H1 (cell line): ENCODE data around the gene PHC1. TPM values are rescaled to one million over a fixed set of nuclear protein-coding genes. Genes with fewer than 3 reads are reported as not detected.

ENCODE experiments used
- CTCF ChIA-PET: fragments of 300-600 bp; sonication (Branson Sonifier 250); formaldehyde crosslinking; loops from one replicate; lab custom pipeline; 2021; ENCODE audit not compliant: partially characterized antibody; lab: Charles Lee
- POLR2A ChIA-PET: fragments of 300-600 bp; sonication (Branson Sonifier 250); formaldehyde crosslinking; loops from one replicate; lab custom pipeline; 2021; ENCODE audit warnings: inconsistent platforms; ENCODE audit not compliant: partially characterized antibody; lab: Charles Lee
- DNase-seq, 2 experiments: peaks; one replicate each; pipeline versions ENCODE4 v3.0.0 to v3.0.0-alpha.2; 2010 to 2022; ENCODE audit warnings: low spot score in 2 of 2, low read depth in 1 of 2, mixed read lengths in 1 of 2
- FAIRE-seq: peaks from 2 replicates; lab custom pipeline; 2011; peaks lifted over from hg19 to GRCh38; lab: Jason Lieb, UNC
- H2AFZ ChIP-seq: 2 replicates; pipeline ENCODE4 v1.8.1; 2012; ENCODE audit warnings: low read length, inconsistent platforms
- H2AK5ac ChIP-seq: 2 replicates; pipeline ENCODE4 v1.6.1; 2013; ENCODE audit warnings: low read depth, low read length
- H2BK120ac ChIP-seq: replicated peaks from 2 replicates; pipeline ENCODE3; 2013; ENCODE audit warnings: low read depth, low read length, inconsistent platforms
- H2BK12ac ChIP-seq: 2 replicates; pipeline ENCODE4 v1.6.1; 2013; ENCODE audit warnings: low read depth, low read length
- H2BK15ac ChIP-seq: 2 replicates; pipeline ENCODE4 v1.6.1; 2013; ENCODE audit warnings: low read length
- H2BK20ac ChIP-seq: 2 replicates; pipeline ENCODE4 v1.6.1; 2013; ENCODE audit warnings: low read length
- H2BK5ac ChIP-seq: 2 replicates; pipeline ENCODE4 v1.6.1; 2013; ENCODE audit warnings: low read depth, low read length
- H3K14ac ChIP-seq: 2 replicates; pipeline ENCODE4 v1.6.1; 2013; ENCODE audit warnings: inconsistent platforms; ENCODE audit not compliant: insufficient read length
- H3K18ac ChIP-seq: 2 replicates; pipeline ENCODE4 v1.6.1; 2013; ENCODE audit warnings: low read length; ENCODE audit errors: extremely low read depth
- H3K23ac ChIP-seq: 2 replicates; pipeline ENCODE4 v1.6.1; 2013; ENCODE audit warnings: inconsistent platforms; ENCODE audit not compliant: insufficient read length
- H3K23me2 ChIP-seq: 2 replicates; pipeline ENCODE4 v1.6.1; 2013; ENCODE audit warnings: low read depth, low read length
- H3K27ac ChIP-seq: 2 replicates; pipeline ENCODE4 v1.6.1; 2011; ENCODE audit warnings: low read depth, low read length, inconsistent platforms
- H3K27me3 ChIP-seq, 4 experiments: replicated peaks in 1 of 4; 1 replicate in 1 of 4; 2 replicates in 3 of 4; pipeline versions ENCODE4 v1.6.1 to v1.8.1; 2011 to 2013; ENCODE audit warnings: low read length in 3 of 4, mild to moderate bottlenecking in 3 of 4, inconsistent platforms in 2 of 4, mixed read lengths in 2 of 4, moderate library complexity in 1 of 4; ENCODE audit not compliant: control insufficient read depth in 3 of 4, insufficient read depth in 3 of 4; ENCODE audit errors: extremely low read depth in 1 of 4
- H3K36me3 ChIP-seq, 4 experiments: 2 replicates each; pipeline versions ENCODE4 v1.6.1 to v1.8.1; 2011 to 2013; ENCODE audit warnings: mild to moderate bottlenecking in 4 of 4, low read length in 3 of 4, moderate library complexity in 2 of 4, control low read depth in 1 of 4, inconsistent platforms in 1 of 4; ENCODE audit not compliant: insufficient read depth in 4 of 4, control insufficient read depth in 2 of 4
- H3K4ac ChIP-seq: replicated peaks from 2 replicates; pipeline ENCODE3; 2013; ENCODE audit warnings: low read length, low read depth, mixed read lengths, inconsistent platforms; ENCODE audit not compliant: insufficient read length
- H3K4me1 ChIP-seq, 4 experiments: replicated peaks in 1 of 4; 1 replicate in 1 of 4; 2 replicates in 3 of 4; pipeline versions ENCODE4 v1.6.1 to v1.8.1; 2011 to 2013; ENCODE audit warnings: low read length in 3 of 4, inconsistent platforms in 2 of 4, mixed read lengths in 1 of 4; ENCODE audit not compliant: insufficient read depth in 4 of 4, control insufficient read depth in 3 of 4
- H3K4me2 ChIP-seq, 2 experiments: 2 replicates each; pipeline versions ENCODE4 v1.6.1 to v1.8.1; 2011 to 2013; ENCODE audit warnings: low read depth in 2 of 2, low read length in 2 of 2, control low read depth in 1 of 2, inconsistent platforms in 1 of 2, mild to moderate bottlenecking in 1 of 2; ENCODE audit not compliant: insufficient read depth in 1 of 2
- H3K4me3 ChIP-seq, 4 experiments: fragments of 200-600, 300-600 bp in 1 of 4; sonication (generic), shearing (Covaris generic), sonication (Bioruptor Twin) in 1 of 4; 2 replicates each; pipeline versions ENCODE4 v1.5.1 to v1.8.1; 2011 to 2016; ENCODE audit warnings: low read length in 4 of 4, low read depth in 3 of 4, control low read depth in 2 of 4, inconsistent platforms in 2 of 4, mild to moderate bottlenecking in 2 of 4, mixed read lengths in 1 of 4, moderate library complexity in 1 of 4; ENCODE audit not compliant: insufficient read depth in 2 of 4; ENCODE audit errors: extremely low read depth in 1 of 4
- H3K56ac ChIP-seq: replicated peaks from 2 replicates; pipeline ENCODE3; 2013; ENCODE audit warnings: low read depth, mild to moderate bottlenecking, mixed read lengths, low read length, inconsistent platforms; ENCODE audit not compliant: insufficient read length
- H3K79me1 ChIP-seq: 2 replicates; pipeline ENCODE4 v1.6.1; 2013; ENCODE audit warnings: low read depth, low read length, control low read depth
- H3K79me2 ChIP-seq, 2 experiments: 2 replicates each; pipeline versions ENCODE4 v1.6.1 to v1.8.1; 2012 to 2013; ENCODE audit warnings: low read length in 2 of 2, mild to moderate bottlenecking in 2 of 2, inconsistent platforms in 1 of 2; ENCODE audit not compliant: insufficient read depth in 2 of 2, control insufficient read depth in 1 of 2
- H3K9ac ChIP-seq, 4 experiments: replicated peaks in 1 of 4; 1 replicate in 1 of 4; 2 replicates in 3 of 4; pipeline versions ENCODE4 v1.6.1 to v1.8.1; 2011 to 2013; ENCODE audit warnings: low read depth in 3 of 4, low read length in 3 of 4, control low read depth in 2 of 4, mild to moderate bottlenecking in 2 of 4, moderate library complexity in 2 of 4, inconsistent platforms in 1 of 4; ENCODE audit errors: extremely low read depth in 1 of 4
- H3K9me3 ChIP-seq, 2 experiments: 2 replicates each; pipeline versions ENCODE4 v1.6.1 to v1.8.1; 2012 to 2013; ENCODE audit warnings: mild to moderate bottlenecking in 2 of 2, moderate library complexity in 2 of 2, control low read depth in 1 of 2, inconsistent platforms in 1 of 2, low read depth in 1 of 2, low read length in 1 of 2, mixed read lengths in 1 of 2; ENCODE audit not compliant: insufficient read depth in 2 of 2
- H4K20me1 ChIP-seq, 2 experiments: replicated peaks in 1 of 2; 2 replicates each; pipeline versions ENCODE3 to v1.8.1; 2011 to 2013; ENCODE audit warnings: inconsistent platforms in 2 of 2, low read length in 2 of 2, mild to moderate bottlenecking in 1 of 2; ENCODE audit not compliant: insufficient read depth in 2 of 2, control insufficient read depth in 1 of 2
- H4K5ac ChIP-seq: 2 replicates; pipeline ENCODE4 v1.6.1; 2013; ENCODE audit warnings: low read length, low read depth, mixed read lengths, inconsistent platforms; ENCODE audit not compliant: insufficient read length
- H4K8ac ChIP-seq: 2 replicates; pipeline ENCODE4 v1.8.0; 2013; ENCODE audit warnings: mild to moderate bottlenecking, moderate library complexity, low read length, inconsistent platforms; ENCODE audit not compliant: insufficient read depth; ENCODE audit errors: extremely low read depth
- H4K91ac ChIP-seq: replicated peaks from 2 replicates; pipeline ENCODE3; 2013; ENCODE audit warnings: low read length, mixed read lengths, inconsistent platforms; ENCODE audit not compliant: insufficient read length
- NRF1 ChIP-seq: IDR thresholded peaks from 2 replicates; pipeline ENCODE4 v1.6.1; 2011; ENCODE audit warnings: mild to moderate bottlenecking, low read depth, low read length, improper control_type of control experiment
- TEAD4 ChIP-seq: IDR thresholded peaks from 2 replicates; pipeline ENCODE4 v1.6.1; 2012; ENCODE audit warnings: low read depth, low read length, inconsistent platforms, mixed read lengths
- WGBS, 2 experiments: shearing (Covaris generic) in 1 of 2; methylation state at CpG; one replicate each; pipeline versions ENCODE4 v1.1.6 to v1.1.7; 2013 to 2015; ENCODE audit warnings: low lambda C conversion rate in 2 of 2, mixed read lengths in 2 of 2, inconsistent platforms in 1 of 2, low coverage in 1 of 2, missing lambda C conversion rate in 1 of 2; ENCODE audit not compliant: insufficient replicate concordance in 2 of 2, insufficient coverage in 1 of 2, insufficient read length in 1 of 2; ENCODE audit errors: extremely low coverage in 1 of 2, missing lambda C conversion rate in 1 of 2; 5-methylcytosine and 5-hydroxymethylcytosine counted together
- polyA plus RNA-seq, 7 experiments: library from polyadenylated mRNA; depleted of rRNA in 3 of 7; stranded (reverse) in 5 of 7; unstranded in 2 of 7; fragments of >200 nt in 5 of 7; fragments of 200-250 nt in 2 of 7; gene quantifications; 1 replicate in 5 of 7; 2 replicates in 1 of 7; 4 replicates in 1 of 7; pipeline versions ENCODE4 v1.2.1 to v1.2.3, GENCODE V29; 2011 to 2013; ENCODE audit warnings: missing spikeins in 2 of 7, mixed read lengths in 2 of 7
- total RNA-seq: library from RNA; stranded (reverse); fragmentation: NEBNext Ultra II Directional; extraction: Animal tissue kit (Norgen Biotek cat#: 25700); gene quantifications from 2 replicates; pipeline ENCODE4 v1.2.1, GENCODE V29; 2021

Gene PHC1
- total and polyA plus RNA-seq, 2 of the 8 experiments (the other 6 are each of a cell fraction or from before 2014, with no cell fraction given) = 934 to 1,655 TPM

GRCh38 chr12:8960176-8960575, 45.9 kb downstream of the PHC1 start:
- CTCF ChIA-PET = interaction anchor here (1.1 to 2.4 kb wide), 2 partner anchors 11 to 38 kb away, joined by 3 to 7 read pairs; partner anchors contain the start of gene M6PR
- peaks cover 0 to 3% (median 0%) of the 10 kb centered on the region in 4 experiments; a peak in 1 of 7 replicates for H3K4me1 ChIP-seq

More at GRCh38 chr12:8960176-8960575, 45.9 kb downstream of the PHC1 start:
- Histone ChIP-seq H3K27me3 (no peaks in the 10 kb centered on the region), H3K27ac (no peak overlapping the region), H3K18ac (no peak overlapping the region), H3K4me2 (no peak overlapping the region), H3K79me1 (no peaks in the 10 kb centered on the region), H2AK5ac (no peak overlapping the region), H3K14ac (no peak overlapping the region), H3K4ac (no peak overlapping the region), H2AFZ (no peak overlapping the region), H3K23ac (no peak overlapping the region), H3K4me3 (no peak overlapping the region), H2BK20ac (no peak overlapping the region), H3K56ac (no peak overlapping the region), H2BK15ac (no peak overlapping the region), H3K79me2 (no peaks in the 10 kb centered on the region), H4K20me1 (no peaks in the 10 kb centered on the region), H3K9me3 (no peaks in the 10 kb centered on the region), H2BK12ac (no peak overlapping the region), H4K8ac (no peak overlapping the region), H2BK5ac (no peak overlapping the region), H3K36me3 (0 out of 8 replicates have a peak, but pooled peaks cover 0 to 4% (median 0%) of the 10 kb centered on the region in 4 experiments), H2BK120ac (no peak overlapping the region), H3K9ac (no peak overlapping the region), H3K23me2 (no peaks in the 10 kb centered on the region), H4K91ac (no peak overlapping the region), H4K5ac (no peak overlapping the region)
- FAIRE-seq = no peak
- 92% methylated on average over 2 of the region's 2 CpGs; no CpG with 5 or more reads in 1 of the 2 experiments for WGBS, 2 experiments
- POLR2A ChIA-PET = interaction anchor here (0.6 to 1.5 kb wide), 3 partner anchors 10 to 38 kb away, joined by 3 to 4 read pairs (median 3); partner anchors contain the start of gene M6PR
- DNase-seq = no peak
- TF ChIP-seq NRF1 (no peak), TEAD4 (no peak)
